ENCODE measurements around the gene C2CD3. TPM values are rescaled to one million over a fixed set of nuclear protein-coding genes. Genes with fewer than 3 reads are reported as not detected.

Gene C2CD3
- total RNA-seq, 1 experiment from 2014 or later, result 22.0 TPM

- no CpG with 5 or more reads among the region's 4 CpGs for WGBS (ENCODE audit: extremely low coverage, insufficient read length, low lambda C conversion rate)
These were observed 26.2 kb downstream of the C2CD3 start for GRCh38 chr11:74144592-74144991.

More at GRCh38 chr11:74144592-74144991, 26.2 kb downstream of the C2CD3 start:
- H4K5ac ChIP-seq (ENCODE audit: insufficient read length, low read depth, low read length), result no peak overlapping the region
- H3K56ac ChIP-seq (ENCODE audit: insufficient read length, low read depth, low read length), result no peak overlapping the region
- no peak overlapping the region for H3K18ac ChIP-seq (ENCODE audit: insufficient read length, low read depth, low read length)
- no peak overlapping the region for H2BK20ac ChIP-seq (ENCODE audit: low read depth, low read length, poor library complexity, severe bottlenecking)
- H3K14ac ChIP-seq (ENCODE audit: insufficient read depth, low read length), result no peak overlapping the region
- no peaks in the 10 kb centered on the region for H4K20me1 ChIP-seq (ENCODE audit: control insufficient read depth, insufficient read depth, insufficient read length)
- H4K8ac ChIP-seq (replicated peaks; ENCODE audit: insufficient read length, low read depth, low read length), result no peak overlapping the region
- H3K27me3 Mint-ChIP-seq (ENCODE audit: low read depth), result no peaks in the 10 kb centered on the region
- H3T11ph ChIP-seq (ENCODE audit: low read length), result no peak overlapping the region
- no peak overlapping the region for H3K23ac ChIP-seq (ENCODE audit: insufficient read length, low read depth, low read length)
- H2BK12ac ChIP-seq (ENCODE audit: insufficient read length, low read depth, low read length), result no peak overlapping the region
- H3K79me1 ChIP-seq (ENCODE audit: insufficient read depth, low read depth, low read length, poor library complexity, severe bottlenecking), result no peaks in the 10 kb centered on the region
- H3K23me2 ChIP-seq (ENCODE audit: insufficient read length, low read depth, low read length, poor library complexity, severe bottlenecking), result no peaks in the 10 kb centered on the region
- no peak overlapping the region for H2BK5ac ChIP-seq (ENCODE audit: insufficient read length, low read length)
- H3K27me3 ChIP-seq (ENCODE audit: insufficient read depth, low read length), result no peaks in the 10 kb centered on the region
- H2BK15ac ChIP-seq (ENCODE audit: low read depth, low read length), result no peak overlapping the region
- no peak overlapping the region for H3K4me3 Mint-ChIP-seq
- TF ChIP-seq CTCF (conservative IDR thresholded peaks at IDR 0.05), result no peak
- no peak overlapping the region for H3K9ac ChIP-seq (ENCODE audit: extremely low read depth, insufficient read length, low read length)
- peaks cover 16 to 20% of the 10 kb centered on the region in 2 experiments for H3K4me1 Mint-ChIP-seq
- no peak overlapping the region for H2BK120ac ChIP-seq (ENCODE audit: low read depth, low read length, poor library complexity, severe bottlenecking)
- no peak overlapping the region for H2AK5ac ChIP-seq (ENCODE audit: insufficient read length, low read length)
- H3K9me3 Mint-ChIP-seq, result no peaks in the 10 kb centered on the region
- no peak overlapping the region for H3K4ac ChIP-seq (ENCODE audit: low read depth, low read length)
- H2AFZ ChIP-seq (ENCODE audit: low read length), result no peak overlapping the region
- H3K27ac ChIP-seq (ENCODE audit: insufficient read length, low read depth, low read length), result no peak overlapping the region
- no peak overlapping the region for H3K27ac Mint-ChIP-seq
- peaks cover 3% of the 10 kb centered on the region; the same call in 1 of the 2 replicates for H3K4me1 ChIP-seq (ENCODE audit: insufficient read depth, low read length)
- no peak overlapping the region for H3K4me2 ChIP-seq (ENCODE audit: insufficient read depth, insufficient read length, low read length)
- no peaks in the 10 kb centered on the region for H3K79me2 ChIP-seq (ENCODE audit: insufficient read depth, low read length)
- no peak for DNase-seq
- no peak overlapping the region for H4K91ac ChIP-seq (ENCODE audit: insufficient read length, low read depth, low read length)
- no peaks in the 10 kb centered on the region for H3K9me3 ChIP-seq (ENCODE audit: control insufficient read depth, low read depth, low read length)
- H3K36me3 Mint-ChIP-seq (ENCODE audit: insufficient read depth in 1 of 3, low read depth in 3 of 3), result peaks cover 5 to 8% (median 8%) of the 10 kb centered on the region in 3 experiments; a peak in 4 of 7 replicates

All from H9 (cell line).